HepG2 (cell line): ENCODE measurements around the gene C11orf42.

Experiments
- ATF7 ChIP-seq, 2 experiments: fragments of 450-650 bp in 1 of 2; sonication (generic) in 1 of 2; formaldehyde crosslinking in 1 of 2; IDR thresholded peaks; 2 replicates each; pipeline versions ENCODE4 v1.4.0 to v1.6.1; 2016 to 2020; ENCODE audit warnings: antibody characterized with exemption in 1 of 2, mild to moderate bottlenecking in 1 of 2, missing genetic modification reagents in 1 of 2
- CEBPB ChIP-seq: IDR thresholded peaks from 2 replicates; pipeline ENCODE4 v1.6.1; 2011; ENCODE audit warnings: low read depth, low read length, improper control_type of control experiment, borderline replicate concordance
- CREB1 ChIP-seq, 2 experiments: fragments of 450-650 bp in 1 of 2; IDR thresholded peaks; 2 replicates each; pipeline ENCODE4 v1.6.1; 2016 to 2017; ENCODE audit warnings: control low read depth in 1 of 2, mild to moderate bottlenecking in 1 of 2, missing compliant biosample characterization in 1 of 2, missing genetic modification characterization in 1 of 2
- SP1 ChIP-seq, 2 experiments: fragments of 450-650 bp in 1 of 2; sonication (generic) in 1 of 2; formaldehyde crosslinking in 1 of 2; IDR thresholded peaks; 2 replicates each; pipeline versions ENCODE4 v1.4.0 to v1.6.1; 2016 to 2020; ENCODE audit warnings: missing genetic modification reagents in 1 of 2
- TP53 ChIP-seq: sonication (generic); formaldehyde crosslinking; conservative IDR thresholded peaks from 2 replicates; pipeline ENCODE4 v1.4.0; 2020; ENCODE audit warnings: missing genetic modification reagents
- TF ChIP-seq, protein P1 (sequence below), 2 experiments: sonication (generic) in 1 of 2; formaldehyde crosslinking in 1 of 2; IDR thresholded peaks; 2 replicates each; pipeline versions ENCODE4 v1.4.0 to v1.6.1; 2018 to 2020; ENCODE audit warnings: missing genetic modification reagents in 2 of 2, borderline replicate concordance in 1 of 2, low read depth in 1 of 2, mild to moderate bottlenecking in 1 of 2, missing biosample characterization in 1 of 2

DNA sequence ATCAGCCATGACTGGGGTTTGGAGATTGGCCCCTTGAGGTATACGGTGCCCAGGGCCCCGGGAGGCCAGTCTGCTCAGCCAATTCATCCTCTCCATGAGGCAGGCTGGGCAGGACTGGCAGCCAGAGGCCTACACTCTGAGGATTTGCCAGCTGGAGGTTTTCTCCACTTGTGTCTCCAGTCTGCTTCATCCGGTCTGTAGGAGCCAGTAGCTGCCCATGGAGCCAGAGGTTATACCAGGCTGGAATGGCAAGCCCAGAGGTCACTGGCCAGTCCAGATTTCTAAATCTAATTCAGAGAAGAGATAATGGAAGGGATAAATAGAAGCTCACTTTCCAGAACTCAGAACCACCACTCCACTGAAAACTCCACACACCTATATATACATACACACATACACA lies 19.1 kb downstream of the C11orf42 start:
- TF ChIP-seq CREB1 (IDR thresholded peaks at IDR 0.05) (no peak), CREB1 (CRISPR knock-in tag; IDR thresholded peaks at IDR 0.05) (no peak), SP1 (IDR thresholded peaks at IDR 0.05) (no peak), SP1 (CRISPR knock-in tag; IDR thresholded peaks at IDR 0.05) (no peak), ATF7 (IDR thresholded peaks at IDR 0.05) (no peak), ATF7 (CRISPR knock-in tag; IDR thresholded peaks at IDR 0.05) (no peak), CEBPB (no peak), TP53 (no peak)
- TF ChIP-seq, protein P1, sequence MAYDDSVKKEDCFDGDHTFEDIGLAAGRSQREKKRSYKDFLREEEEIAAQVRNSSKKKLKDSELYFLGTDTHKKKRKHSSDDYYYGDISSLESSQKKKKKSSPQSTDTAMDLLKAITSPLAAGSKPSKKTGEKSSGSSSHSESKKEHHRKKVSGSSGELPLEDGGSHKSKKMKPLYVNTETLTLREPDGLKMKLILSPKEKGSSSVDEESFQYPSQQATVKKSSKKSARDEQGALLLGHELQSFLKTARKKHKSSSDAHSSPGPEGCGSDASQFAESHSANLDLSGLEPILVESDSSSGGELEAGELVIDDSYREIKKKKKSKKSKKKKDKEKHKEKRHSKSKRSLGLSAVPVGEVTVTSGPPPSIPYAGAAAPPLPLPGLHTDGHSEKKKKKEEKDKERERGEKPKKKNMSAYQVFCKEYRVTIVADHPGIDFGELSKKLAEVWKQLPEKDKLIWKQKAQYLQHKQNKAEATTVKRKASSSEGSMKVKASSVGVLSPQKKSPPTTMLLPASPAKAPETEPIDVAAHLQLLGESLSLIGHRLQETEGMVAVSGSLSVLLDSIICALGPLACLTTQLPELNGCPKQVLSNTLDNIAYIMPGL (CRISPR knock-in tag; IDR thresholded peaks at IDR 0.05; ENCODE audit: borderline replicate concordance in 1 of 2, low read depth in 1 of 2): no peak
